OCI-LY3 (cell line): ENCODE measurements around the gene LCN2.

ENCODE experiments used
- EZH2phosphoT487 ChIP-seq: fragments of 200-600 bp; shearing (Covaris generic); IDR thresholded peaks from 2 replicates; pipeline ENCODE4 v1.6.1; 2018; ENCODE audit warnings: antibody characterized with exemption, mixed run types, low read depth
- TF ChIP-seq, protein P1 (sequence below): fragments of 200-600, 300-600 bp; sonication (generic); IDR thresholded peaks from 2 replicates; pipeline ENCODE4 v1.5.1; 2014; ENCODE audit warnings: antibody characterized with exemption, low read length, low read depth

DNA sequence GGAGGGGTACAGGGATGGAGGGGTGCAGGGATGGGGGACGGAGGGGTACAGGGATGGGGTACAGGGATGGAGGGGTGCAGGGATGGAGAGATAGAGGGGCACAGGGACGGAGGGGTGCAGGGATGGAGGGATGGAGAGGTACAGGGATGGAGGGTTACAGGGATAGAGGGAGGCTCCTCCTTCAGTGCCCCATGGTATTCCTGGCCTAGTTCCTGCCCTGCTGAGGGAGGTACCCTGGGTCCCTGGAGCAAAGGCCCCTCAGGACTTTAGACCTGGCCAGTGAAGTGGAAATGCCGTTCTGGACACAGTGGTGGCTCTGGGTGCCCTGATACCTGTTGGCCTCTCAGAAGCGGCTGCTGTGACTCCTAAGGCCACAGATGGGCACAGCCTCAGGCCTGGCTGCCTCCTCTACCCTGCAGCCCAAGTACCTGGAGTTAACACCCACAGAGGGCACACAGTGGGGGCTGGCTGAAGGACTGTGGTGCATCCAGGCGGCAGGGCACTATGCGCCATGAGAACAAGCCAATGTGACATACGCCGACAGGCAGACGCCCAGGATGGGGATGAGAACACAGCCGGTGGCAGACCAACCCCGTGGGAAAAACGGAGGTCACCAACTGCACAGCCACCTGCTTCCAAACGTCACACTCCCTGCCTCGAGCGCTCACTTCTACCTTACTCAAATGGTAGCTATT, 30.1 kb upstream of the LCN2 start:
- TF ChIP-seq, protein P1, sequence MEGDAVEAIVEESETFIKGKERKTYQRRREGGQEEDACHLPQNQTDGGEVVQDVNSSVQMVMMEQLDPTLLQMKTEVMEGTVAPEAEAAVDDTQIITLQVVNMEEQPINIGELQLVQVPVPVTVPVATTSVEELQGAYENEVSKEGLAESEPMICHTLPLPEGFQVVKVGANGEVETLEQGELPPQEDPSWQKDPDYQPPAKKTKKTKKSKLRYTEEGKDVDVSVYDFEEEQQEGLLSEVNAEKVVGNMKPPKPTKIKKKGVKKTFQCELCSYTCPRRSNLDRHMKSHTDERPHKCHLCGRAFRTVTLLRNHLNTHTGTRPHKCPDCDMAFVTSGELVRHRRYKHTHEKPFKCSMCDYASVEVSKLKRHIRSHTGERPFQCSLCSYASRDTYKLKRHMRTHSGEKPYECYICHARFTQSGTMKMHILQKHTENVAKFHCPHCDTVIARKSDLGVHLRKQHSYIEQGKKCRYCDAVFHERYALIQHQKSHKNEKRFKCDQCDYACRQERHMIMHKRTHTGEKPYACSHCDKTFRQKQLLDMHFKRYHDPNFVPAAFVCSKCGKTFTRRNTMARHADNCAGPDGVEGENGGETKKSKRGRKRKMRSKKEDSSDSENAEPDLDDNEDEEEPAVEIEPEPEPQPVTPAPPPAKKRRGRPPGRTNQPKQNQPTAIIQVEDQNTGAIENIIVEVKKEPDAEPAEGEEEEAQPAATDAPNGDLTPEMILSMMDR, result no peak
- no peak for TF ChIP-seq EZH2phosphoT487
